Endodermal cell (in vitro differentiated cells): ENCODE measurements around the gene C11orf65. TPM values are rescaled to one million over a fixed set of nuclear protein-coding genes. Genes with fewer than 3 reads are reported as not detected.
A peak's percentile ranks its signal among the peaks of the same experiment; 100 is the strongest.
"Not testable (repeated sequence)": the region's sequence is repeated elsewhere in the genome, so short reads cannot be mapped to it uniquely, and the experiment has no call there.

ENCODE experiments used
- DNase-seq: peaks from one replicate; pipeline ENCODE4 v3.0.0-alpha.2; 2017
- H3K27ac ChIP-seq: 2 replicates; pipeline ENCODE4 v1.5.1; 2013; ENCODE audit warnings: mild to moderate bottlenecking, low read depth, low read length, moderate library complexity
- H3K27me3 ChIP-seq: 2 replicates; pipeline ENCODE4 v1.6.1; 2013; ENCODE audit warnings: mild to moderate bottlenecking, low read length, moderate library complexity; ENCODE audit not compliant: insufficient read depth, control insufficient read depth, poor library complexity, severe bottlenecking
- H3K36me3 ChIP-seq: 2 replicates; pipeline ENCODE4 v1.7.0; 2013; ENCODE audit warnings: mild to moderate bottlenecking, low read length, moderate library complexity; ENCODE audit not compliant: control insufficient read depth, insufficient read depth
- H3K4me1 ChIP-seq: one replicate; pipeline ENCODE4 v1.7.0; 2013; ENCODE audit warnings: low read length; ENCODE audit not compliant: control insufficient read depth, insufficient read depth
- H3K4me3 ChIP-seq: 2 replicates; pipeline ENCODE4 v1.5.1; 2013; ENCODE audit warnings: mild to moderate bottlenecking, low read length, moderate library complexity
- H3K9ac ChIP-seq: 2 replicates; pipeline ENCODE4 v1.6.1; 2013; ENCODE audit warnings: mild to moderate bottlenecking, low read length, moderate library complexity; ENCODE audit not compliant: poor library complexity, severe bottlenecking; ENCODE audit errors: extremely low read depth
- H3K9me3 ChIP-seq: 2 replicates; pipeline ENCODE4 v1.6.1; 2013; ENCODE audit warnings: mild to moderate bottlenecking, low read length, moderate library complexity; ENCODE audit not compliant: control insufficient read depth
- H3K27ac Mint-ChIP-seq: 2 replicates; pipeline ENCODE4 v1.8.0; 2020; ENCODE audit warnings: mixed read lengths
- H3K27me3 Mint-ChIP-seq: 2 replicates; pipeline ENCODE4 v1.8.0; 2021; ENCODE audit warnings: mild to moderate bottlenecking, mixed read lengths; ENCODE audit not compliant: insufficient read depth
- H3K36me3 Mint-ChIP-seq: 2 replicates; pipeline ENCODE4 v1.8.0; 2020; ENCODE audit warnings: low read depth, mixed read lengths
- H3K4me1 Mint-ChIP-seq: 2 replicates; pipeline ENCODE4 v1.8.0; 2020; ENCODE audit warnings: mixed read lengths
- H3K4me3 Mint-ChIP-seq: 2 replicates; pipeline ENCODE4 v1.8.0; 2020; ENCODE audit warnings: mild to moderate bottlenecking, moderate library complexity, mixed read lengths
- H3K9me3 Mint-ChIP-seq: 2 replicates; pipeline ENCODE4 v1.8.0; 2020; ENCODE audit warnings: mild to moderate bottlenecking, mixed read lengths
- CTCF ChIP-seq: fragments of 200-600 bp; sonication (generic); conservative IDR thresholded peaks from 2 replicates; pipeline ENCODE4 v1.5.0; 2021; ENCODE audit warnings: antibody characterized with exemption, mild to moderate bottlenecking
- WGBS, 2 experiments: methylation state at CpG; one replicate each; pipeline versions ENCODE4 v1.1.5 to v1.1.7; 2013; ENCODE audit warnings: missing lambda C conversion rate in 2 of 2, mixed read lengths in 1 of 2; ENCODE audit not compliant: insufficient coverage in 1 of 2, insufficient read length in 1 of 2; 5-methylcytosine and 5-hydroxymethylcytosine counted together
- total RNA-seq, 2 donors: library from RNA; stranded (reverse); fragmentation: NEBNext Ultra II Directional in 1 of 2; extraction: Animal tissue kit (Norgen Biotek cat#: 25700) in 1 of 2; gene quantifications; 2 replicates in 1 of 2; 3 replicates in 1 of 2; pipeline ENCODE4 v1.2.1, GENCODE V29; 2021

Gene C11orf65
- total RNA-seq, 2 donors from 2014 or later = 1.3 to 2.8 TPM

DNA sequence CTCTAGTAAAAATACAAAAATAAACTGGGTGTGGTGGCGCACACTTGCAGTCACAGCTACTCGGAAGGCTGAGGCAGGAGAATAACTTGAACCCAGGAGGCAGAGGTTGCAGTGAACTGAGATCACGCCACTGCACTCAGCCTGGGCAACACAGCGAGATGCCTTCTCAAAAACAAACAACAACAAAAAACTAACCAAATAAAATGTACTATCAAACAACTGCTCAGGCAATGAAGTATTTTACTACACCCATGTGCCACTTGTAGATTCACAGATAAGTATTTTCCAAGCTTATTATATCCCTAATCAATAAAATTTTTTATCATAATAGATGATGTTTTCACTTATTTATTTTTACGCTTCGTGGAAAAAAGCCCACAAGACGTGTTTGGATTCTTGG, 924 bp downstream of the C11orf65 start:
- no peak for TF ChIP-seq CTCF
- H3K9me3 ChIP-seq = peaks cover 5% of the 10 kb centered on the region
- H3K36me3 ChIP-seq = no peaks in the 10 kb centered on the region
- H3K27ac ChIP-seq = no peak overlapping the region
- WGBS, 2 experiments = 89 to 90% methylated on average over 6 to 7 of the region's 7 CpGs
- H3K27me3 Mint-ChIP-seq = no peaks in the 10 kb centered on the region
- H3K4me1 Mint-ChIP-seq = peaks cover 3% of the 10 kb centered on the region
- H3K9ac ChIP-seq = peak overlapping the region; percentile 96
- no peak for DNase-seq
- peaks cover 3% of the 10 kb centered on the region for H3K36me3 Mint-ChIP-seq
- H3K9me3 Mint-ChIP-seq = no peaks in the 10 kb centered on the region
- H3K4me3 ChIP-seq = peak overlapping the region; percentile 91
- H3K27me3 ChIP-seq = no peaks in the 10 kb centered on the region
- peaks cover 4% of the 10 kb centered on the region for H3K4me1 ChIP-seq
- no peak overlapping the region for H3K27ac Mint-ChIP-seq
- peak overlapping the region; percentile 85 for H3K4me3 Mint-ChIP-seq

DNA sequence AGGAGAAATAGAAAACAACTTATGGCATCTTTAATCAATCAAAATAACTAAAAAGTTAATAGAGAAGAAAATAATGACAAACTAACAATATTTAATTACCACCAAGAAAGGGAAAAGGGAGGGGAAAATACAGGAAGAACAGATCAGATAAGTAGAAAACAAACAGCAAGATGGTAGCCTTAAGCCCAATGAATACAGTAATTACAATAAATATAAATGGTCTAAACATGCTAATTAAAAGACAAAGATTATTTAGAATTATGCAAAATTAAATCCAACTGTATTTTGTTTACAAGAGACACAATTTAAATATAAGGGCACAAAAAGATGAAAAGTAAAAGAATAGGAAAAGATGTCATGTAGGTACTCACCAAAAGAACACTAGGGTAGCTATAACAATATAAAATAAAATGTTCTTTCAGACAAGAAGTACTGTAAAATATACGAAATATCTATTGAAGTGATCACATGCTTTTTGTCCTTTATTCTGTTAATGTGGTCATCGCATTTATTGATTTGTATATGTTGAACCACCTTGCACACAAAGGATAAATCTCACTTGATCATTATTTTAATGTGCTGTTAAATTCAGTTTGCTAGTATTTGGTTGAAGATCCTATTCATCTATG, 14.0 kb downstream of the C11orf65 start:
- no peaks in the 10 kb centered on the region for H3K4me1 Mint-ChIP-seq
- Histone ChIP-seq H3K27ac (no peak overlapping the region), H3K9ac (no peak overlapping the region), H3K4me3 (no peak overlapping the region), H3K9me3 (peaks cover 18% of the 10 kb centered on the region), H3K4me1 (no peaks in the 10 kb centered on the region), H3K27me3 (no peaks in the 10 kb centered on the region), H3K36me3 (no peaks in the 10 kb centered on the region)
- no peak for TF ChIP-seq CTCF
- DNase-seq = no peak
- peaks cover 2% of the 10 kb centered on the region for H3K36me3 Mint-ChIP-seq
- H3K27ac Mint-ChIP-seq = no peak overlapping the region
- no peak overlapping the region for H3K4me3 Mint-ChIP-seq
- peaks cover 47% of the 10 kb centered on the region for H3K9me3 Mint-ChIP-seq
- H3K27me3 Mint-ChIP-seq = peaks cover 2% of the 10 kb centered on the region
- 83 to 100% methylated on average over 2 of the region's 2 CpGs for WGBS, 2 experiments

- not testable (repeated sequence) for H3K4me3 Mint-ChIP-seq, H3K27ac ChIP-seq, H3K27me3 ChIP-seq, H3K4me3 ChIP-seq, H3K4me1 ChIP-seq, H3K9ac ChIP-seq, H3K36me3 Mint-ChIP-seq, DNase-seq, H3K36me3 ChIP-seq, H3K27ac Mint-ChIP-seq, H3K4me1 Mint-ChIP-seq
- peaks cover 12% of the 10 kb centered on the region for H3K27me3 Mint-ChIP-seq
- 89 to 93% methylated on average over 2 to 4 of the region's 4 CpGs for WGBS, 2 experiments
- peaks cover 14% of the 10 kb centered on the region for H3K9me3 ChIP-seq
- H3K9me3 Mint-ChIP-seq = peaks cover 79% of the 10 kb centered on the region
Observed at GRCh38 chr11:108441445-108441844, 25.9 kb downstream of the C11orf65 start.

- Histone ChIP-seq H3K4me3 (no peak overlapping the region), H3K9me3 (peaks cover 14% of the 10 kb centered on the region), H3K4me1 (no peaks in the 10 kb centered on the region), H3K27ac (no peak overlapping the region), H3K36me3 (no peaks in the 10 kb centered on the region), H3K27me3 (no peaks in the 10 kb centered on the region), H3K9ac (no peak overlapping the region)
- no peak for TF ChIP-seq CTCF
- WGBS, 2 experiments = 100% methylated on average over 2 of the region's 2 CpGs; no CpG with 5 or more reads in 1 of the 2 experiments
- no peak for DNase-seq
- Mint-ChIP-seq H3K4me1 (no peaks in the 10 kb centered on the region), H3K27ac (no peak overlapping the region), H3K36me3 (no peaks in the 10 kb centered on the region), H3K27me3 (peaks cover 17% of the 10 kb centered on the region), H3K4me3 (no peak overlapping the region), H3K9me3 (peaks cover 45% of the 10 kb centered on the region)
Observed at GRCh38 chr11:108436594-108436993, 30.7 kb downstream of the C11orf65 start.
